Heart right ventricle (tissue), 16 donors: Measurements from ENCODE around the gene PIK3C2G. TPM values are rescaled to one million over a fixed set of nuclear protein-coding genes. Genes with fewer than 3 reads are reported as not detected.
A peak's percentile ranks its signal among the peaks of the same experiment; 100 is the strongest.

Experiments used
- ATAC-seq, 8 donors: fragments of 200-7000 bp; cut with Tn5 transposase; one replicate each; pipeline ENCODE4 v1.9.1; 2020; ENCODE audit warnings: mild to moderate bottlenecking in 8 of 8, moderate library complexity in 8 of 8, moderate number of reproducible peaks in 1 of 8
- DNase-seq, 2 donors: peaks; one replicate each; pipeline ENCODE4 v3.0.0-alpha.2; 2020
- H3K27ac ChIP-seq, 10 donors: fragments of 200-600 bp; sonication (generic) in 2 of 10; one replicate each; pipeline versions ENCODE4 v1.5.0 to v1.8.0; 2020 to 2022; ENCODE audit warnings: mild to moderate bottlenecking in 3 of 10
- H3K27me3 ChIP-seq, 7 donors: fragments of 200-600 bp; one replicate each; pipeline ENCODE4 v1.8.0; 2021 to 2022; ENCODE audit warnings: mild to moderate bottlenecking in 2 of 7
- H3K36me3 ChIP-seq, 9 donors: fragments of 200-600 bp; sonication (generic) in 1 of 9; one replicate each; pipeline versions ENCODE4 v1.5.0 to v1.8.0; 2020 to 2022; ENCODE audit warnings: mild to moderate bottlenecking in 2 of 9
- H3K4me1 ChIP-seq, 9 donors: fragments of 200-600 bp; sonication (generic) in 1 of 9; one replicate each; pipeline versions ENCODE4 v1.5.0 to v1.8.0; 2020 to 2022; ENCODE audit warnings: mild to moderate bottlenecking in 4 of 9
- H3K4me3 ChIP-seq, 10 donors: fragments of 200-600 bp; sonication (generic) in 2 of 10; one replicate each; pipeline versions ENCODE4 v1.5.0 to v1.8.0; 2020 to 2022; ENCODE audit warnings: mild to moderate bottlenecking in 7 of 10, moderate library complexity in 2 of 10
- H3K9me3 ChIP-seq, 11 donors: fragments of 200-600 bp in 10 of 11; sonication (generic) in 2 of 11; one replicate each; pipeline versions ENCODE4 v1.5.0 to v1.8.0; 2013 to 2022; ENCODE audit warnings: mild to moderate bottlenecking in 2 of 11, control low read depth in 1 of 11, moderate library complexity in 1 of 11
- CTCF ChIP-seq, 9 donors: fragments of 200-600 bp; sonication (generic) in 2 of 9; IDR thresholded peaks; one replicate each; pipeline versions ENCODE4 v1.5.0 to v1.8.0; 2021 to 2022; ENCODE audit warnings: antibody characterized with exemption in 9 of 9, mild to moderate bottlenecking in 5 of 9, moderate library complexity in 1 of 9
- WGBS, 2 donors: extraction: QIAGEN DNeasy Blood & Tissue Kit; methylation state at CpG; one replicate each; pipeline ENCODE4 v1.1.7; 2013; ENCODE audit warnings: inconsistent platforms in 1 of 2; 5-methylcytosine and 5-hydroxymethylcytosine counted together
- intact Hi-C, 10 donors: fragments of 100-400 bp; cut with DNase I; formaldehyde crosslinking; loops; one replicate each; pipeline versions ENCODE4 v1.11.1 to v1.14.2; 2022
- polyA plus RNA-seq, 2 donors: library from polyadenylated mRNA; stranded (reverse); fragments of 200-250 nt; gene quantifications; one replicate each; pipeline ENCODE4 v1.2.3, GENCODE V29; 2013
- total RNA-seq, 10 donors: library from RNA; stranded (reverse); fragmentation: NEBNext Ultra II Directional in 3 of 10; extraction: Animal tissue kit (Norgen Biotek cat#: 25700) in 3 of 10; gene quantifications; one replicate each; pipeline versions ENCODE4 v1.2.1 to v1.2.4, GENCODE V29; 2021 to 2023
- donor health status: Arrhythmogenic right ventricular cardiomyopathy.
- donor health status: ischemic (EF 13 %, LVEDD 7.1; RV severe dilation, severe dysfunction).
- donor health status: healthy with polysubstance abuse.
- donor health status: DM: no; HTN: yes; CAD: no.
- donor health status: DM: no; HTN: no; CAD: no.
- donor health status: ischemic (EF 25% LVEDD 6.9; RV normal size, moderate dysfunction).
- donor health status: ischemic (EF 25% LVEDD 5.7; RV mildly dilated, moderate dysfunction).
- donor health status: healthy.
- donor health status: DM: yes; HTN: yes; CAD: no.
- donor health status: Ischemic cardiomyopathy.
- donor health status: ischemic (EF 35%, LVEDD 5.7; RV mildly dilated, moderate dysfunction).
- donor health status: nonischemic (EF 11% LVEDD 7.7; RV severe dilation, severe dysfunction).
- donor health status: DM: yes; HTN: yes; CAD: no.
- donor health status: PGD.
- donor health status: ischemic (EF 29% LVEDD 5.4; RV normal size, mild dysfunction).
- donor health status: nonischemic (EF 23%, LVEDD 6.1; RV moderate dilation, normal function).

Gene PIK3C2G
- total and polyA plus RNA-seq, 12 donors = not detected

DNA sequence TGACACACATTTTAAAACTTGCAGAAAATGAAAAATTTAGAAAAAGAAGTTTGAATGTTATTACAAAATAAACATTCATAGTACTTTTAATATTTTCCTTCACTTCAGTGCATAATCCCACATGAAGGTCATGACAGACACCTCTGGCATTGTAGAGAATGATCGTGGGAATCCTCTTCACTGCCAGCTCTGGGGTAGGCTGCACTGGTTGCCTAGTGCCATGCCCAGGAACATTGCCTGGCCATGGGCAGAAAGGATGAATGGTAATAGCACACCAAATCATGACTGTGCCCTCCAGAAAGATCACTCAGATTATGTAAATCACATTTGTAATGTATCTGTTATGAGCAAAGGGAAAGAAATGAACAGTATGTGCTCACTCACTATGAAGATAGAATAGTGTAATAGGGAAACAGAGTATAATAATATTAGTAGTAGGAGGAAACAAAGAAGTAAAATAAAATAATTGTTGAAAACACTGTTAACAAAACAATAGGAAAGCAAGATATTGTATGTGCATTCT is 314.8 kb downstream of the PIK3C2G start:
- Histone ChIP-seq H3K27me3 (no peaks in the 10 kb centered on the region), H3K9me3 (peaks cover 0 to 11% (median 0%) of the 10 kb centered on the region in 11 donors), H3K36me3 (no peaks in the 10 kb centered on the region), H3K4me3 (no peak overlapping the region), H3K4me1 (no peaks in the 10 kb centered on the region), H3K27ac (no peak overlapping the region)
- ATAC-seq = peak in 1 of 8 donors; percentile 35
- DNase-seq = no peak
- intact Hi-C loops = no loop called here
- 50 to 53% methylated on average over 1 of the region's 1 CpG for WGBS, 2 donors
- no peak for TF ChIP-seq CTCF (IDR thresholded peaks at IDR 0.05)

DNA sequence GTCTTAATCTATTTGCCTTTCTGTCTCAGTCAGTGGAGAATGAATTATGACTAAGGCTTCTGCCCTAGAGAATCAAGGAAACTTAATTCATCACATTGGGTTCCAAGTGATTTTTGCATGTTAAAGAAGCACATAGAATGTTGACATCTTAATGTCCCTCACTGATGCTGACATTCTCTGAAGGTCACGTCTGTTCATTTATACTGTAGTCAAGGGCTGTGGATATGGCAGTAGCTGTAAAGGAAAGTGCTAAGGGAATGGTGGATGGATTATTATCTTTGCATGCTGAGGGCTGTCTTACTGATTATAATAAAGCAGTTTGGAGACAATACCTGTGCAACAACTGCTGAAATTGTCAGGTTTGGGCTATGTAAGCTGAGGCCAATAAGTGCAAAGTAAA is 315.3 kb downstream of the PIK3C2G start:
- H3K36me3 ChIP-seq = no peaks in the 10 kb centered on the region
- DNase-seq (no peak), ATAC-seq (no peak)
- no peaks in the 10 kb centered on the region for H3K4me1 ChIP-seq
- TF ChIP-seq CTCF (IDR thresholded peaks at IDR 0.05) = no peak
- no peaks in the 10 kb centered on the region for H3K27me3 ChIP-seq
- WGBS, 2 donors = 69 to 87% methylated on average over 1 of the region's 1 CpG
- H3K27ac ChIP-seq = no peak overlapping the region
- H3K9me3 ChIP-seq = peaks cover 0 to 11% (median 0%) of the 10 kb centered on the region in 11 donors
- H3K4me3 ChIP-seq = no peak overlapping the region
- intact Hi-C loops = no loop called here

DNA sequence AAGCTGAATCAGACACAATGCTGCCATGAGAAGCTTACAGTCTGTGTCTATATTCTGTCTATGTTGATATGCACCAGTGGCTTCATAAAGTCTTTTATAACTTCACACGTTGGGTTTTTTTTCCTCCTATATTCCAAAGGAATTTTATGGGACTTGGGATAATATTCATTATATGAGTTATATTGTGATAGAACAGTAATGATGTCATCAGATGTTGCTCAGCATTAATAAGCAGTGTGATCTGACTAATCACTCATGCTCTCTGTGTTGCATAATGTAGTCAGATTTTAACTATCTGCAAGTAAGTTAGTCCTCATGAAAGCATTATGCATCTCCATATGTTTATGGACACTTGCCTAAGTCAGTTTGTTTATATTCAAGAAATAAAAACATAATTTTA is 316.9 kb downstream of the PIK3C2G start:
- 73 to 76% methylated on average over 1 of the region's 1 CpG for whole genome bisulfite sequencing, 2 donors
- no peak for ATAC-seq
- no peak for TF ChIP-seq CTCF (IDR thresholded peaks at IDR 0.05)

GRCh38 chr12:18580291-18580690 is 319.0 kb downstream of the PIK3C2G start:
- H3K4me1 ChIP-seq = no peaks in the 10 kb centered on the region
- no peaks in the 10 kb centered on the region for H3K27me3 ChIP-seq
- intact Hi-C loops = no loop called here
- no peak overlapping the region for H3K27ac ChIP-seq
- DNase-seq (no peak), ATAC-seq (no peak)
- 71 to 76% methylated on average over 3 of the region's 3 CpGs for WGBS, 2 donors
- no peak overlapping the region for H3K4me3 ChIP-seq
- peaks cover 0 to 20% (median 7%) of the 10 kb centered on the region in 11 donors for H3K9me3 ChIP-seq
- no peak for TF ChIP-seq CTCF (IDR thresholded peaks at IDR 0.05)
- H3K36me3 ChIP-seq = no peaks in the 10 kb centered on the region

More for the DNA sequence above, 316.9 kb downstream of the PIK3C2G start:
- H3K4me3 ChIP-seq = no peak overlapping the region
- no peak overlapping the region for H3K27ac ChIP-seq
- no peak for DNase-seq
- intact Hi-C loops = no loop called here
- H3K27me3 ChIP-seq = no peaks in the 10 kb centered on the region
- peaks cover 0 to 5% (median 0%) of the 10 kb centered on the region in 11 donors for H3K9me3 ChIP-seq
- no peaks in the 10 kb centered on the region for H3K4me1 ChIP-seq
- no peaks in the 10 kb centered on the region for H3K36me3 ChIP-seq
